HFFc6 (cell line): ENCODE measurements around the gene RRAD. TPM values are rescaled to one million over a fixed set of nuclear protein-coding genes. Genes with fewer than 3 reads are reported as not detected.
"Not testable (repeated sequence)": the region's sequence is repeated elsewhere in the genome, so short reads cannot be mapped to it uniquely, and the experiment has no call there.

Experiments
- DNase-seq: peaks from one replicate; pipeline ENCODE4 v3.0.0-alpha.2; 2018
- H3K27ac Mint-ChIP-seq: 2 replicates; pipeline ENCODE4 v1.8.0; 2020; ENCODE audit warnings: mild to moderate bottlenecking, mixed read lengths
- H3K27me3 Mint-ChIP-seq: 2 replicates; pipeline ENCODE4 v1.8.0; 2021; ENCODE audit warnings: mild to moderate bottlenecking, moderate library complexity, mixed read lengths; ENCODE audit not compliant: insufficient read depth
- H3K36me3 Mint-ChIP-seq: 2 replicates; pipeline ENCODE4 v1.8.0; 2021; ENCODE audit warnings: low read depth, mixed read lengths
- H3K4me1 Mint-ChIP-seq: 2 replicates; pipeline ENCODE4 v1.8.0; 2020; ENCODE audit warnings: low read depth, mixed read lengths
- H3K4me3 Mint-ChIP-seq: 2 replicates; pipeline ENCODE4 v1.8.0; 2020; ENCODE audit warnings: mild to moderate bottlenecking, moderate library complexity, mixed read lengths
- H3K9me3 Mint-ChIP-seq: 2 replicates; pipeline ENCODE4 v1.8.0; 2020; ENCODE audit warnings: mild to moderate bottlenecking, mixed read lengths
- total RNA-seq, 6 experiments: library from RNA; stranded (reverse); fragmentation: NEBNext Ultra II Directional; extraction: Animal tissue kit (Norgen Biotek cat#: 25700); gene quantifications; 2 replicates in 1 of 6; 3 replicates in 5 of 6; pipeline ENCODE4 v1.2.3, GENCODE V29; 2021
- TF ChIP-seq, protein P1 (sequence below): fragments of 200-600 bp; sonication (generic); IDR thresholded peaks from 2 replicates; pipeline ENCODE4 v1.5.0; 2021; ENCODE audit warnings: antibody characterized with exemption, mild to moderate bottlenecking

The RRAD gene
- total RNA-seq, 6 experiments from 2014 or later = 0.52 to 2.0 (median 1.5) TPM

DNA sequence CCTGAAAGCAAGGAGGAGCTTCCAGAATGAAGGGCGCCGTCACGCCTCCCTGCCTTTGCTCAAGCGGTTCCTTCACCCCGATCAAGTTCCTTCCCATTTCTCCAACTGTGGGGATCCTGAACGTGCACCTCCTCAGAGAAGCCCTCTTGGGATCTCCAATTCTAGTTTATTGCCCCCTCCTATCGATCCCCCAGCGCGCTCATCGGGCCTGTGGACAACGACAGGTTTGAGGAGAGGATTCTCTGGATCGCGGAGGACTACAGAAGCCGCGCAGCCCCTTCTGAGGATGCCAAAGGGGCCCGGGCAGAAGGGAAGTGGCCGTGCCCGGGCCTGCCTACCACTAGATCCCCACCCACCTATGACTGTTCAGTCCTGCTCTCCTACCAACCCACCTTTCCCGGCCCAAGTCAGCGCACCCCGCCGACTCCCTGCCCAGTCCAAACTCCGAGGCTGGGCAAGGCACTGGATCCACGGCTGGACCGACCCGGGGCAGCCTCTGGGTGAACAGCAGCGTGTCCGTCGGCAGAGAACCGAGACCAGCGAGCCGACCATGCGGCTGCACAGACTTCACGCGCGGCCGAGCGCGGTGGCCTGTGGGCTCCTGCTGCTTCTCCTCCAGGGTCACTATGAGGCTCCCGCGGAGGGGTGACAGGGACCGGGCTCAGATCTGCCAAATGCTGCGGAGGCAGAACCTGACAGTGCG, 22.9 kb upstream of the RRAD start:
- TF ChIP-seq, protein P1, sequence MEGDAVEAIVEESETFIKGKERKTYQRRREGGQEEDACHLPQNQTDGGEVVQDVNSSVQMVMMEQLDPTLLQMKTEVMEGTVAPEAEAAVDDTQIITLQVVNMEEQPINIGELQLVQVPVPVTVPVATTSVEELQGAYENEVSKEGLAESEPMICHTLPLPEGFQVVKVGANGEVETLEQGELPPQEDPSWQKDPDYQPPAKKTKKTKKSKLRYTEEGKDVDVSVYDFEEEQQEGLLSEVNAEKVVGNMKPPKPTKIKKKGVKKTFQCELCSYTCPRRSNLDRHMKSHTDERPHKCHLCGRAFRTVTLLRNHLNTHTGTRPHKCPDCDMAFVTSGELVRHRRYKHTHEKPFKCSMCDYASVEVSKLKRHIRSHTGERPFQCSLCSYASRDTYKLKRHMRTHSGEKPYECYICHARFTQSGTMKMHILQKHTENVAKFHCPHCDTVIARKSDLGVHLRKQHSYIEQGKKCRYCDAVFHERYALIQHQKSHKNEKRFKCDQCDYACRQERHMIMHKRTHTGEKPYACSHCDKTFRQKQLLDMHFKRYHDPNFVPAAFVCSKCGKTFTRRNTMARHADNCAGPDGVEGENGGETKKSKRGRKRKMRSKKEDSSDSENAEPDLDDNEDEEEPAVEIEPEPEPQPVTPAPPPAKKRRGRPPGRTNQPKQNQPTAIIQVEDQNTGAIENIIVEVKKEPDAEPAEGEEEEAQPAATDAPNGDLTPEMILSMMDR = no peak
- peaks cover 27% of the 10 kb centered on the region for H3K4me1 Mint-ChIP-seq
- H3K27ac Mint-ChIP-seq = no peak overlapping the region
- DNase-seq = no peak
- H3K4me3 Mint-ChIP-seq = peak overlapping the region; percentile 90
- H3K27me3 Mint-ChIP-seq = peaks cover 3% of the 10 kb centered on the region; the same call in 1 of the 2 replicates
- peaks cover 10% of the 10 kb centered on the region for H3K9me3 Mint-ChIP-seq
- H3K36me3 Mint-ChIP-seq = peaks cover 8% of the 10 kb centered on the region

DNA sequence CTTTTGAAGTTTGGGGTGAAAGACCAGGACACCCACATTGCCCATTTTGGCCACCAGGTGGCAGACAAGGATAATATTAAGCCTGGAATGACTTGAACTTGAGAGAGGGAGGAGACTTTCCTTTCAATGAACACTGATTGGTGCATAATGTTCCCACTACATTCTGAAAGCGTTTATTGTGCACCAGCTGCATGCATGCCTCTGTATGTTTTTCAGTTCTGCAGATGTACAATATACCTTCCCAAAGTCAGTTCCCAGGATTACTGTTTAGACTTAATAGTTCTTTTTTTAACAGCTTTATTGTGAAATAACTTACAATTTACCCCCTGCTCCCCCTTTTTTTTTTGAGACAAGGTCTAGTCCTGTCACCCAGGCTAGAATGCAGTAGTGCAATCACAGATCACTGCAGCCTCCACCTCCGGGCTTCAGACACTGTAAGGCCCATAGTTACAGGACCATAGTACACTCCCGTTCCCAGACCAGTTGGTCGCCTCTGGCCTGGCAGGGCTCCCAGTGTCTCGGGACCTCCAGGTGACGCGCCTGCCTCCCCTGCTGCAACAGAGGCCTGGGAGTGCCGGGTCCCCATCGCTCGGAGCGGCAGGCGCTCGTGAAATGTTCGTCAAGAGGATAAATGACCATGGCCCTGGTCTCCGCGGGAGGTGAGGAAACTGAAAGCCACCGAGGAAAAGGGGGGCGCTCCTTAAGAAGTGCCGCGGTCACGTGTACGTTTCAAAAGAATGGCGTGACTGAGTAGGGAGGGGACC, 22.1 kb upstream of the RRAD start:
- H3K4me1 Mint-ChIP-seq = peaks cover 27% of the 10 kb centered on the region
- TF ChIP-seq, protein P1 = peak; percentile 98
- H3K27ac Mint-ChIP-seq = no peak overlapping the region
- peak overlapping the region; percentile 90 for H3K4me3 Mint-ChIP-seq
- H3K9me3 Mint-ChIP-seq = peaks cover 10% of the 10 kb centered on the region
- DNase-seq = peak; percentile 83
- H3K36me3 Mint-ChIP-seq = peaks cover 14% of the 10 kb centered on the region
- H3K27me3 Mint-ChIP-seq = peaks cover 3% of the 10 kb centered on the region; the same call in 1 of the 2 replicates

DNA sequence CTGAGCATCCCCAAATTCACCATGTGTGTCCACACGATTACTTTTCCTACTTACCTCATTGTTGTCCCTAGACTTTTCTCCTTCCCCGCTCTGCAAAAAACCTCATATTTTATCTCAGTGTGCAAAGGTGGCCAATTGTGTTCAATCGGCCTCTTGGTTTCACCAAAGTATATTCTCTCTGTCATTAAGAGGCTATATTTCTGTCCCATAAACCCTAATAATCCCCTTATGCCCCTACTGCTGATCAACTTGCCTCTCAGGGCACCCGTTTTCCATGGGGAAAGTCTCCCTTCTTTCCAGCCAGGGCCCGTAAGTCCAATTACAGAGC, 21.6 kb upstream of the RRAD start:
- H3K27me3 Mint-ChIP-seq = peaks cover 3% of the 10 kb centered on the region; the same call in 1 of the 2 replicates
- H3K4me1 Mint-ChIP-seq = peaks cover 27% of the 10 kb centered on the region
- peaks cover 20% of the 10 kb centered on the region for H3K36me3 Mint-ChIP-seq
- no peak overlapping the region for H3K27ac Mint-ChIP-seq
- H3K4me3 Mint-ChIP-seq = no peak overlapping the region
- TF ChIP-seq, protein P1 = no peak
- H3K9me3 Mint-ChIP-seq = peaks cover 10% of the 10 kb centered on the region
- no peak for DNase-seq

DNA sequence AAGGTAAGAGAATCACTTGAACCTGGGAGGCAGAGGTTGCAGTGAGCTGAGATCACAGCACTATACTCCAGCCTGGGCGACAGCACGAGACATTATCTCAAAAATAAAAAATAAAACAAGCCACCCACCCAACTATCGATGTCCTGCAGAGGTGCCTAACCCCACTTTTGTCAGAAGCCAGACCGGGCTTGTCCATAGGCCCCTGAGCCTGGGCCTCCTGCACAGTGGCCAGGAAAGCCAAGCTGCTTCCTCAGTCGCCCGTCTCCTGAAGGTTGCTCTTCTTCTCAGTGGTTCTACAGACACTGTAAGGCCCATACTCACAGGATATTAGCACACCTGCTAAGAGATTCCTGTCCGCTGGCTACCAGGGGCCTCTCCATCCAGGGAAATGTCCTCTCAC, 21.2 kb upstream of the RRAD start:
- Mint-ChIP-seq H3K4me3 (no peak overlapping the region), H3K27ac (no peak overlapping the region)

DNA sequence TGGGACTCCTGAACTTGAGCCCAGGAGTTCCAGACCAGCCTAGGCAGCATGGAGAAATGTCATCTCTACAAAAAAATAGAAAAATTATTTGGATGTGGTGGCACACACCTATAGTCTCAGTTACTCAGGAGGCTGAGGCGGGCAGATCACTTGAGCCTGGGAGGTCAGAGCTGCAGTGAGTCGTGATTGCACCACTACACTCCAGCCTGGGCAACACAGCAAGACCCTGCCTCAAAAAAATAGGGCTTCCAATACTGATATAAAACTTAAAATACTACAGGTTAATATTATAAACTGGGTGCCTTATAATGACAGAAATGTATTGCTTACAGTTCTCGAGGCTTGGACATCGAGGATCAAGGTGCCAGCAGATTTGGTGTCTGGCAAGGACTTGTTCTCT, 20.6 kb upstream of the RRAD start:
- no peaks in the 10 kb centered on the region for H3K9me3 Mint-ChIP-seq
- H3K36me3 Mint-ChIP-seq = peaks cover 14% of the 10 kb centered on the region; the same call in 1 of the 2 replicates
- no peak overlapping the region for H3K27ac Mint-ChIP-seq
- peaks cover 3% of the 10 kb centered on the region; the same call in 1 of the 2 replicates for H3K27me3 Mint-ChIP-seq
- H3K4me1 Mint-ChIP-seq = peaks cover 21% of the 10 kb centered on the region
- H3K4me3 Mint-ChIP-seq = no peak overlapping the region
- no peak for DNase-seq
- TF ChIP-seq, protein P1 = no peak

More for the DNA sequence above, 21.2 kb upstream of the RRAD start:
- Mint-ChIP-seq H3K4me1 (peaks cover 25% of the 10 kb centered on the region), H3K36me3 (peaks cover 18% of the 10 kb centered on the region), H3K27me3 (peaks cover 3% of the 10 kb centered on the region; the same call in 1 of the 2 replicates), H3K9me3 (peaks cover 6% of the 10 kb centered on the region)
- DNase-seq = no peak
- TF ChIP-seq, protein P1 = no peak

DNA sequence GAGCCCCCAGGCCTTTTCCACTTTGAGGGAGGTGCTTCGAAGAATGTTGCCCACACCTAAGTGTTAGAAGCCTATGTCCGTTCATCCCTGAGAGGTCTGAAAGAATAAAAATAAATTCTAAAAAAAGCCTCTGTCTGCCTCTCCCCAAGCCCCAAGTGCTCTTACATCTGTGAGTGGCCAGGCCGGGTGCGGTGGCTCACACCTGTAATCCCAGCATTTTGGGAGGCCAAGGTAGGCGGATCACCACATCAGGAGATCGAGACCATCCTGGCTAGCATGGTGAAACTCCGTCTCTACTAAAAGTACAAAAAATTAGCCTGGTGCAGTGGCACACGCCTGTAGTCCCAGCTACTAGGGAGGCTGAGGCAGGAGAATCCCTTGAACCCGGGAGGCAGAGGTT, 19.6 kb upstream of the RRAD start:
- Mint-ChIP-seq H3K4me1 (peaks cover 21% of the 10 kb centered on the region), H3K36me3 (peaks cover 14% of the 10 kb centered on the region; the same call in 1 of the 2 replicates)
- H3K9me3 Mint-ChIP-seq, H3K4me3 Mint-ChIP-seq, H3K27me3 Mint-ChIP-seq, DNase-seq, H3K27ac Mint-ChIP-seq: not testable (repeated sequence)
